Measurements from ENCODE around the gene MTRR.
"Not testable (repeated sequence)": the region's sequence is repeated elsewhere in the genome, so short reads cannot be mapped to it uniquely, and the experiment has no call there.

The MTRR gene

DNA sequence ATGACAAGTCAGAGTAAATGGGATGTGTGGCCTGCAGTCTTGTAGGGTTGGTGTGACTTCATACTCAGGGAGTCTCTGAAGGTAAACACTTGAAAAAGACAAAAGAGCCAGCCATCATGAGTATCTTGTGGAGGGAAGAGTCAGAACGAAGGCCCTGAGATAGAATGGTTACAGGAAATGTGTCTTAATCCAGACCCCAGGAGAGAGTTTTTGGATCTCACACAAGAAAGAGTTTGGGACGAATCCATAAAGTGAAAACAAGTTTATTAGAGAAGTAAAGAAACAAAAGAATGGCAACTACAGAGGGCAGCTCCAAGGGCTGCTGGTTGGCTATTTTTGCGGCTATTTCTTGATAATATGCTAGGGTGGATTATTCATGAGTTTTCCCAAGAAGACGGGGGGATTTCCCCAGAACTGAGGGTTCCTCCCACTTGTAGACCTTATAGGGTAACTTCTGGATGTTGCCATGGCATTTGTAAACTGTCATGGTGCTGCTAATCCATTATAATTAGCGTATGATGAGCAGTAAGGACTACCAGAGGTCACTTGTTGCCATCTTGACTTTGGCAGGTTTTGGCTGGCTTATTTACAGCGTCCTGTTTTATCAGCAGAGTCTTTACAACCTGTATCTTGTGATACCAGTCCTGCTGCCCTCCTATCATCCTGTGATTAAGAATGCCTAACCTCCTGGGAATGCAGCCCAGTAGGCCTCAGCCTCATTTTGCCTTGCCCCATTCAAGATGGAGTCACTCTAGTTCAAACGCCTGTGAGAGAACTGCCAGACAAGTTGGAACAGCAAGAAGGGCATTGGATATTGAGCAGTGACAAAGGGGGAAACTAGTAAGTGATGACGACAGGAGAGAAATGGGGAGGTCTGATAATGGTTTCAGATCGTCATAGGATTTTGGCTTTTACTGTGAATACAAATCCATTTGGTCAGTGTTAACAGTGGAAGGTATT is 34.0 kb downstream of the MTRR start:
- TF ChIP-seq, protein P1, sequence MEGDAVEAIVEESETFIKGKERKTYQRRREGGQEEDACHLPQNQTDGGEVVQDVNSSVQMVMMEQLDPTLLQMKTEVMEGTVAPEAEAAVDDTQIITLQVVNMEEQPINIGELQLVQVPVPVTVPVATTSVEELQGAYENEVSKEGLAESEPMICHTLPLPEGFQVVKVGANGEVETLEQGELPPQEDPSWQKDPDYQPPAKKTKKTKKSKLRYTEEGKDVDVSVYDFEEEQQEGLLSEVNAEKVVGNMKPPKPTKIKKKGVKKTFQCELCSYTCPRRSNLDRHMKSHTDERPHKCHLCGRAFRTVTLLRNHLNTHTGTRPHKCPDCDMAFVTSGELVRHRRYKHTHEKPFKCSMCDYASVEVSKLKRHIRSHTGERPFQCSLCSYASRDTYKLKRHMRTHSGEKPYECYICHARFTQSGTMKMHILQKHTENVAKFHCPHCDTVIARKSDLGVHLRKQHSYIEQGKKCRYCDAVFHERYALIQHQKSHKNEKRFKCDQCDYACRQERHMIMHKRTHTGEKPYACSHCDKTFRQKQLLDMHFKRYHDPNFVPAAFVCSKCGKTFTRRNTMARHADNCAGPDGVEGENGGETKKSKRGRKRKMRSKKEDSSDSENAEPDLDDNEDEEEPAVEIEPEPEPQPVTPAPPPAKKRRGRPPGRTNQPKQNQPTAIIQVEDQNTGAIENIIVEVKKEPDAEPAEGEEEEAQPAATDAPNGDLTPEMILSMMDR (IDR thresholded peaks at IDR 0.05; ENCODE audit: low read length, missing control alignments): no peak
- no peak overlapping the region for H3K4me3 ChIP-seq (replicated peaks; ENCODE audit: low read depth, low read length)
- DNase-seq (ENCODE audit: low read depth): no peak

DNA sequence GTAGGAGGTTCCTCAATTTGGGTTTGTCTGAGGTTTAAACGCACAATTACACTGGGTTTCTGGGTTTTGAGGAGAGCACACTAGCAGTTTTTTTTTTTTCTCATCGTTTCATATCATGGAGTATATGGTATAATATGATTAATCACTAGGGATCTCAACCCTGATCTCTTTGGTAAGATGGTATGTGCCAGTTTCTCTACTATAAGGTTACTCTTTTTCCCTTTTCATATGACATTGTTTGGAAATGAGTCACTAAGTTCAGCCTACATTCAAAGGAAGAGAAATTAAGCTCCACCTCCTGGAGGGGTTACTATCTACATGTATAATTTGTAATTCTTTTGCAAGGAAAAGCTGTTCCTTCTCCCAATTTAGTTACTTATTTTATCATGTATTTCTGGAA is 35.2 kb downstream of the MTRR start:
- TF ChIP-seq, protein P1 (IDR thresholded peaks at IDR 0.05; ENCODE audit: low read length, missing control alignments): no peak
- H3K4me3 ChIP-seq (replicated peaks; ENCODE audit: low read depth, low read length): no peak overlapping the region
- DNase-seq (ENCODE audit: low read depth): peak; percentile 66

DNA sequence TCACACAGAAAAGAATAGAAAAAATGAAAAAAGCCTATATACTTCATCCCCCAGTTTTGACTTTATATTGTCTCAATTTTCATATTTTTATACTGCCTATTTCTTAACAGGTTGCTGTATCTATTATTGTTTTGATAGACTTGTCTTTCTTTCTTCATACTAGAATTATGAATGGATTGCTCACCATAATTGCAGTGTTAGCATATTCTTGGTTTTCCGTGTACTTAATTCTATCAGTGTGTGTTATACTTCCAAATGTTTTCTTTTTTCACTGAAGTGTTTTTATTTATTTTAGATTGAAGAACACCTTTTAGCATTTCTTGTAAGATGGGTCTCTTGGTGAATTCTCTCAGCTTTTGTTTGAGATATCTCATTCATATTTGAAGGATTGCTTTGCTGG is 38.7 kb downstream of the MTRR start:
- no peak for DNase-seq (ENCODE audit: low read depth)
- TF ChIP-seq, protein P1 (IDR thresholded peaks at IDR 0.05; ENCODE audit: low read length, missing control alignments): no peak
- H3K4me3 ChIP-seq (replicated peaks; ENCODE audit: low read depth, low read length): no peak overlapping the region

DNA sequence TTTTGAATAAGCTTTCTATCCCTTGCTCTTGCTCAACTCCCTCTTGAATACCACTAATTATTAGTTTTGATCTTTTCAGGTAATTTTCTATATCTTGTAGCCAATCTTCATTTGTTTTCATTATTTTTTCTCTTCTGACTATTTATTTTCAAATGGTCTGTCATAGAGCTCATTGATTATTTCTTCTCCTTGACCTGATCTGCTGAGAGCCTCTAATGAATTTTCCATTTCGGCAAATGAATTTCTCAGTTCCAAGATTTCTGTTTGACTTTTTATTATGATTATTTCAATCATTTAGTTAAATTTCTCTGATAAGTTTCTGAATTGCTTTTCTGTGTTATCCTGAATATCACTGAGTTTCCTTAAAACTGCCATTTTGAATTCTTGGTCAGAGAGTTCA is 39.4 kb downstream of the MTRR start:
- no peak for DNase-seq (ENCODE audit: low read depth)
- no peak overlapping the region for H3K4me3 ChIP-seq (replicated peaks; ENCODE audit: low read depth, low read length)
- TF ChIP-seq, protein P1 (IDR thresholded peaks at IDR 0.05; ENCODE audit: low read length, missing control alignments): no peak

DNA sequence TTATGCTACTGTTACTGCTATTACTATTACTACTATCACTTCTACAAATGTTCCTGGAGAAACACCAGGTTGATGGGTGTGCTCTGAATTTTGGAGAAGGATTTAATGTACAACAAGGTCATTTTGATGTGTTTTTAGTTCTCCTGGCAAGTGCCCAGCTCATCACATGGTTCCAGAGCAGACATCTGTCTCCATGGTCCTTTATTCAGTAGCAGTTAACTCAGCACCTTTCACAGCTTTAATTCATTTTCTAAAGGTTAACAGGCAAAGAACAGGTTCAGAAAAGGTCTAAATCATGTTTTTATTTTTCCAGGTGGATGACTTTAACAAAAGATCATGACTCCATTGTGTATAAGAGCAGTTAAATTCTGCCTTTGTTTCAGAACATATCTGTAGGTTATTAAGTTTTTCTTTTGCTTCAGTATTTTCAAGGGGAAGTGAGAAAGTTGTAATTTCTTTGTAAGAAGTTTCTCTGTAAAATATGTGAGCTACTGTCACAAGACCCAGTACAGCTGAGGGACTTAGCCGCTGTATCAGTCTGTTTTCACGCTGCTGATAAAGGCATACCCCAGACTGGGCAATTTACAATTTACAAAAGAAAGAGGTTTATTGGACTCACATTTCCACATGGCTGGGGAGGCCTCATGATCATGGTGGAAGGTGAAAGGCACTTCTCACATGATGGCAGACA is 41.9 kb downstream of the MTRR start:
- TF ChIP-seq, protein P1 (IDR thresholded peaks at IDR 0.05; ENCODE audit: low read length, missing control alignments): no peak
- no peak for DNase-seq (ENCODE audit: low read depth)
- no peak overlapping the region for H3K4me3 ChIP-seq (replicated peaks; ENCODE audit: low read depth, low read length)

DNA sequence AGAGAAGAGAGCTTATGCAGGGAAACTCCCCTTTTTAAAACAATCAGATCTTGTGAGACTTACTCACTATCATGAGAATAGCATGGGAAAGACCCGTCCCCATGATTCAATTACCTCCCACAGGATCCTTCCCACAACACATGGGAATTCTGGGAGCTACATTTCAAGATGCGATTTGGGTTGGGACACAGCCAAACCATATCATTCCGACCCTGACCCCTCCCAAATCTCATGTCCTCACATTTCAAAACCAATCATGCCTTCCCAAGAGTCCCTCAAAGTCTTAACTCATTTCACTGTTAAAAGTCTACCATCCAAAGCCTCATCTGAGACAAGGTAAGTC is 42.5 kb downstream of the MTRR start:
- not testable (repeated sequence) for H3K4me3 ChIP-seq (replicated peaks; ENCODE audit: low read depth, low read length); DNase-seq (ENCODE audit: low read depth)

DNA sequence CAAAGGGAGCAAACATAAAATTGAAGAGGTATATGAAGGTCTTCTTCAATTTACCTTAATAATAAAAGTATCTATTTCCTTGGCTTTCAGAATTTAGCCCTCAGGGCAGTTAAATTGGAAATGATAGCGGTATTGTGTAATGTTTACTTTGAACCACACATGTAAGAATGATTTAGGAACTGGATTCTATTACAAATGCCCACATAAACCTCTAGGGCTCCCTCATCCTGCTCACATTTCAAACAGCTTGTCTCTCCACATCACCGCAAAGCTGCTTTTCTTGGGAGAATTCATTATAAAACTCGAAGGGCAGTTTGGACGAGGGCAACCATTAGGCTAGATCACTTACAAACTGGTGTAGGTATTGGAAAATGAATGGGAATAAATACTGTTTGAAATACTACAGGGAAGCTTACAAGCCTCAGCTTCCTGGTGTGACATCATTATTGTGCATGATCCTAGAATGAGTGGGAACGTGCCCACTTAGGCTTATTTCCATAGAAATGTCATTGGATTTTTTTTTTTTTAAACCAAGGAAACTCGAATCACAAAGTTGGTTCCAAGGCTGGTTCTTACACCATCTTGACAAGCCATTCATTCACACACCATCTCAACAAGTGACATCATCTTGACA is 47.3 kb downstream of the MTRR start:
- H3K4me3 ChIP-seq (replicated peaks; ENCODE audit: low read depth, low read length): no peak overlapping the region
- TF ChIP-seq, protein P1 (IDR thresholded peaks at IDR 0.05; ENCODE audit: low read length, missing control alignments): no peak
- no peak for DNase-seq (ENCODE audit: low read depth)

All from fibroblast of pulmonary artery (primary cell).